Mucosa of rectum (tissue), 2 donors: Measurements from ENCODE around the gene ABCG4.
"Not testable (repeated sequence)": the region's sequence is repeated elsewhere in the genome, so short reads cannot be mapped to it uniquely, and the experiment has no call there.

ENCODE experiments used
- H3K27ac ChIP-seq, 2 donors: one replicate each; pipeline ENCODE4 v1.7.0; 2013; ENCODE audit warnings: inconsistent platforms in 2 of 2, low read depth in 2 of 2, low read length in 2 of 2
- H3K27me3 ChIP-seq, 2 donors: one replicate each; pipeline ENCODE4 v1.7.0; 2013; ENCODE audit warnings: low read length in 2 of 2; ENCODE audit not compliant: control insufficient read depth in 2 of 2, insufficient read depth in 2 of 2
- H3K36me3 ChIP-seq, 2 donors: one replicate each; pipeline ENCODE4 v1.7.0; 2013; ENCODE audit warnings: low read length in 2 of 2; ENCODE audit not compliant: control insufficient read depth in 2 of 2, insufficient read depth in 2 of 2
- H3K4me1 ChIP-seq, 2 donors: one replicate each; pipeline ENCODE4 v1.7.0; 2013; ENCODE audit warnings: low read length in 2 of 2, mild to moderate bottlenecking in 1 of 2; ENCODE audit not compliant: control insufficient read depth in 2 of 2, insufficient read depth in 2 of 2
- H3K4me3 ChIP-seq, 2 donors: one replicate each; pipeline ENCODE4 v1.7.0; 2013; ENCODE audit warnings: low read length in 2 of 2
- H3K9ac ChIP-seq, 2 donors: one replicate each; pipeline ENCODE4 v1.7.0; 2013; ENCODE audit warnings: low read length in 2 of 2, low read depth in 1 of 2, mild to moderate bottlenecking in 1 of 2
- H3K9me3 ChIP-seq, 2 donors: one replicate each; pipeline ENCODE4 v1.7.0; 2013; ENCODE audit warnings: low read length in 2 of 2; ENCODE audit not compliant: control insufficient read depth in 2 of 2
- donor health status: healthy.
- donor health status: Normal muscosa, but diverticular disease.

ABCG4 gene

DNA sequence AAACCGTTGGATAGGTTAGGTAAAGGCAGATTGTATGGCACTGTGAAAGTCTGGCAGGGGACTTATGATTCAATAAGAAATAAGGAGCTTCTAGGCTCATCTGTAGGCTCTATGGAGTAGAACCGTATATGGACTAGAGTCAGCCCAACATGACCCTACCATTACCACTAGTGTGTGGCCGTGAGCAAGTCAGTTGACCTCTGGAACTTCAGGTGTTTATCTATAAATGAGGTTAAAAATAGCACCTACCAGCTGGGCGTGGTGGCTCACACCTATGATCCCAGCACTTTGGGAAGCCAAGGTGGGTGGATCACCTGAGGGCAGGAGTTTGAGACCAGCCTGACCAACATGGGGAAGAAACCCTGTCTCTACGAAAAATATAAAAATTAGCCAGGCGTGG lies 23.0 kb upstream of the ABCG4 start:
- Histone ChIP-seq H3K36me3 (peaks cover 19 to 26% of the 10 kb centered on the region in 2 donors), H3K27me3 (no peaks in the 10 kb centered on the region), H3K9ac (peak overlapping the region in 1 of 2 donors; percentile 1), H3K4me3 (no peak overlapping the region), H3K9me3 (no peaks in the 10 kb centered on the region), H3K4me1 (peaks cover 18 to 31% of the 10 kb centered on the region in 2 donors), H3K27ac (peak overlapping the region; percentile 61 to 64)

- H3K9ac ChIP-seq = peak overlapping the region in 1 of 2 donors; percentile 7
- peaks cover 28 to 34% of the 10 kb centered on the region in 2 donors for H3K36me3 ChIP-seq
- H3K27ac ChIP-seq = peak overlapping the region; percentile 61 to 64
- no peaks in the 10 kb centered on the region for H3K27me3 ChIP-seq
- no peak overlapping the region for H3K4me3 ChIP-seq
- H3K9me3 ChIP-seq = no peaks in the 10 kb centered on the region
- peaks cover 16 to 28% of the 10 kb centered on the region in 2 donors for H3K4me1 ChIP-seq
Measured at GRCh38 chr11:119126675-119127268, 22.1 kb upstream of the ABCG4 start.

GRCh38 chr11:119130662-119131061 lies 18.2 kb upstream of the ABCG4 start:
- H3K9ac ChIP-seq = no peak overlapping the region
- peaks cover 42 to 53% of the 10 kb centered on the region in 2 donors for H3K36me3 ChIP-seq

GRCh38 chr11:119134389-119134978 lies 14.4 kb upstream of the ABCG4 start:
- Histone ChIP-seq H3K27me3 (no peaks in the 10 kb centered on the region), H3K4me3 (no peak overlapping the region), H3K9ac (no peak overlapping the region), H3K36me3 (peaks cover 42 to 45% of the 10 kb centered on the region in 2 donors), H3K9me3 (no peaks in the 10 kb centered on the region), H3K27ac (no peak overlapping the region), H3K4me1 (no peaks in the 10 kb centered on the region)

More at GRCh38 chr11:119130662-119131061, 18.2 kb upstream of the ABCG4 start:
- H3K27me3 ChIP-seq = no peaks in the 10 kb centered on the region
- H3K4me3 ChIP-seq = no peak overlapping the region
- peaks cover 6 to 12% of the 10 kb centered on the region in 2 donors for H3K4me1 ChIP-seq
- no peaks in the 10 kb centered on the region for H3K9me3 ChIP-seq
- H3K27ac ChIP-seq = no peak overlapping the region

DNA sequence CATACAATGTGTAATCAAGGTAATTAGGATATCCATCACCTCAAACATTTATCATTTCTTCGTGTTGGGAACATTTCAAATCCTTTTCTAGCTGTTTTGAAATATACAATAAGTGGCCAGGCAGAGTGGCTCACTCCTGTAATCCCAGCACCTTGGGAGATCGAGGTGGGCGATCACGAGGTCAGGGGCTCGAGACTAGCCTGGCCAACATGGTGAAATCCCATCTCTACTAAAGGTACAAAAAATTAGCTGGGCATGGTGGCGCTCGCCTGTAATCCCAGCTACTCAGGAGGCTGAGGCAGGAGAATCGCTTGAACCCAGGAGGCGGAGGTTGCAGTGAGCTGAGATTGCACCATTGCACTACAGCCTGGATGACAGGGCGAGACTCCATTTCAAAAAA lies 9.6 kb upstream of the ABCG4 start:
- H3K27ac ChIP-seq, H3K4me3 ChIP-seq, H3K4me1 ChIP-seq, H3K36me3 ChIP-seq, H3K9me3 ChIP-seq, H3K9ac ChIP-seq, H3K27me3 ChIP-seq: not testable (repeated sequence)

DNA sequence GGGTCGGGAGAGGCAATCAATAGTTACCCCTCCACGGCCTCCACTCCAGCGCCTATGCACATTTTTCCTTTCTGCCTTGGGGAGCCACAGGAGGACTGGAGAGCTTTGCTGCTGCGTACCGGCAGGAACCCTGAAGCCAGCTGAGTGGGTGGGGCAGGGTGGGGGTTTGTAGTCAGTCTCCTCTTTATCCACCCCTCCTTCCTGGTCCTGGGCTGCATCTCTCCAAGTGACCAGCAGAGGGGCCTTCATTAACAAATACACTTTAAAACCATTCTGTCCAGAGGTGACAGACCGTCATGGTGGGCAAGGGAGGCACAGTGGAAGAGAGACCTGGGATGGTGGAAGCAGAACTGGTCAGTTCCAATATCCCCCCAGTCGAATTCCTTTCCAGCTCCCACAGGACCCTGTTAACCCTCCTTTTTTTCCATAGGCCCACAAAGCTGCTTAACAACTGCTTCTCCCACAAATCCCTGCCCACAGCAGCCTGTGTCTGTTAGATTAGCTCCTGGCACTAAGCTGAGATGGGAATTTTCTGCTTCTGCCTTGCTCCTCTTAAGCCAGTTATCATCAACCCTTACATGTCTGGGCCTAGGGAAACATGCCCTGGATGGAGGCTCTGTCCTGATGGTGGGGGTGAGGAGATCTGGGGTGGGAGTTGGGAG lies 3.9 kb upstream of the ABCG4 start:
- Histone ChIP-seq H3K9ac (no peak overlapping the region), H3K9me3 (no peaks in the 10 kb centered on the region), H3K4me1 (peaks cover 0 to 5% of the 10 kb centered on the region in 2 donors), H3K27ac (no peak overlapping the region), H3K27me3 (peaks cover 21 to 27% of the 10 kb centered on the region in 2 donors), H3K36me3 (no peaks in the 10 kb centered on the region), H3K4me3 (no peak overlapping the region)

GRCh38 chr11:119145551-119145950 lies 3.3 kb upstream of the ABCG4 start:
- H3K4me1 ChIP-seq = peaks cover 0 to 5% of the 10 kb centered on the region in 2 donors
- H3K27me3 ChIP-seq = peaks cover 27 to 33% of the 10 kb centered on the region in 2 donors
- H3K4me3 ChIP-seq = no peak overlapping the region
- no peaks in the 10 kb centered on the region for H3K9me3 ChIP-seq
- no peaks in the 10 kb centered on the region for H3K36me3 ChIP-seq
- no peak overlapping the region for H3K9ac ChIP-seq
- no peak overlapping the region for H3K27ac ChIP-seq

DNA sequence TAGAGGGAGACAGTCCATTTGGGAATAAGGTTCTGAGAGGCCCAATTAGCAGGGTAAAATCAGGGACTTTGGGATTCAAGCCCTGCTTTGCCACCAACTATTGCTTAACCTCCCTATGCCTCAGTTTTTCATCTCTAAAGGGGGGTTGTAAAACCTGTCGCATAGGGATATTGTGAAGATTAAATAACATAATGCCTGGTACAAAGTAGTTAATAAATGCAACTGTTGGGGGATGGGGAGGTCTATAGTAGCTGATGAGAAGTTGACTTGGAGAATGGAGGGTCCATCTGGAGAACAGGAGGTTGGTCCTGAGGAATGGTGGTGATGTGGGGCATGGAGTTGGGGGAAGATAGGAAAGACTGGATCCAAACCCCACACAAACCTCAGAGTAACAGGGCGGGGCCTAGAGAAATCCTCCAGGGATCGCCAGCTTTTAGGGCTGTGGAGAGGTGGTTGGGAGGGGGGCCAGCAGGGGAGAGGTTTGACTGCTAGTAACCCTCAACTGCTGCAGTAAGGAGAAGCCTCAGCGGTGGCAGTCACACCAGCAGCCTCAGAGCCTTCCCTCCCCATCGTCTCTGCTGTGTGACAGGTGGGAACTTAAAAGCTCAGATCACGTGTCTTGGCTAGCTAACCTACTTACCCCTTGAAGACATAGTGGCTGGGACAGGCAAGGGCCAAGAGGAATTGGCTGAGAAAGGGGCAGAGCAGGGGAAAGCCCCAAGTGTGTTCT lies 1.1 kb upstream of the ABCG4 start:
- H3K9ac ChIP-seq = no peak overlapping the region
- no peak overlapping the region for H3K27ac ChIP-seq
- H3K4me1 ChIP-seq = peaks cover 0 to 5% of the 10 kb centered on the region in 2 donors
- no peaks in the 10 kb centered on the region for H3K36me3 ChIP-seq
- H3K9me3 ChIP-seq = no peaks in the 10 kb centered on the region
- H3K4me3 ChIP-seq = no peak overlapping the region
- peaks cover 30 to 42% of the 10 kb centered on the region in 2 donors for H3K27me3 ChIP-seq

DNA sequence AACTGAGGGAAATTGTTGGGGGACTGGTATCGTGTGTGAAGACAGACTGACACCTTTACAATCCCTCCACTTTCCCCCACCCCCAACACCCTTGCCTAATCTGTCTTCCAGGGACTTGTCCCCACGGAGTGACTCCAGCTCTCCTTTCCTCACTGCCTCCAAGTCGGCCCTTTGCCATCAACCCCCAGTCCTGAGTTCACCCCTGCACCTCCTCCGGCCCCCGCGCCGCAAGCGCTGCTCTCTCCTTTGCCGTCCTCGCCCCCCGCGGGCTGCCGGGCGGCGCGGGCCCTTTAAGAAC lies 183 bp upstream of the ABCG4 start:
- H3K27ac ChIP-seq = no peak overlapping the region
- no peak overlapping the region for H3K9ac ChIP-seq
- H3K27me3 ChIP-seq = peaks cover 30 to 50% of the 10 kb centered on the region in 2 donors

GRCh38 chr11:119149786-119150275 lies 979 bp downstream of the ABCG4 start:
- H3K36me3 ChIP-seq = no peaks in the 10 kb centered on the region
- no peak overlapping the region for H3K27ac ChIP-seq
- H3K27me3 ChIP-seq = peaks cover 37 to 52% of the 10 kb centered on the region in 2 donors
- H3K9me3 ChIP-seq = no peaks in the 10 kb centered on the region
- no peak overlapping the region for H3K4me3 ChIP-seq
- no peak overlapping the region for H3K9ac ChIP-seq
- peaks cover 0 to 5% of the 10 kb centered on the region in 2 donors for H3K4me1 ChIP-seq

More for the DNA sequence above, 183 bp upstream of the ABCG4 start:
- Histone ChIP-seq H3K9me3 (no peaks in the 10 kb centered on the region), H3K4me1 (peaks cover 0 to 5% of the 10 kb centered on the region in 2 donors), H3K36me3 (no peaks in the 10 kb centered on the region), H3K4me3 (peak overlapping the region; percentile 44 to 57)
